Kidney (tissue), 14 donors: ENCODE measurements around the gene LRCH3. TPM values are rescaled to one million over a fixed set of nuclear protein-coding genes. Genes with fewer than 3 reads are reported as not detected.

Source experiments
- DNase-seq, 5 donors: peaks; one replicate each; pipeline ENCODE4 v3.0.0-alpha.2; 2013 to 2020
- FAIRE-seq: peaks from 2 replicates; lab custom pipeline; 2012; peaks lifted over from hg19 to GRCh38; lab: Jason Lieb, UNC
- H3K27ac ChIP-seq, 2 donors: one replicate each; pipeline ENCODE4 v1.7.0; 2013; ENCODE audit warnings: low read depth in 2 of 2, low read length in 2 of 2, inconsistent platforms in 1 of 2
- H3K27me3 ChIP-seq: one replicate; pipeline ENCODE4 v1.7.1; 2013; ENCODE audit warnings: low read length, inconsistent platforms; ENCODE audit not compliant: control insufficient read depth, insufficient read depth
- H3K36me3 ChIP-seq, 3 donors: one replicate each; pipeline versions ENCODE4 v1.7.0 to v1.7.1; 2013; ENCODE audit warnings: low read length in 3 of 3, control low read depth in 1 of 3, inconsistent platforms in 1 of 3; ENCODE audit not compliant: insufficient read depth in 3 of 3, control insufficient read depth in 2 of 3
- H3K4me1 ChIP-seq, 3 donors: one replicate each; pipeline versions ENCODE4 v1.7.0 to v1.7.1; 2013; ENCODE audit warnings: low read length in 3 of 3, inconsistent platforms in 1 of 3, low read depth in 1 of 3; ENCODE audit not compliant: control insufficient read depth in 2 of 3, insufficient read depth in 2 of 3
- H3K4me3 ChIP-seq, 3 donors: one replicate each; pipeline versions ENCODE4 v1.7.0 to v1.8.1; 2013; ENCODE audit warnings: low read length in 3 of 3, control low read depth in 1 of 3, inconsistent platforms in 1 of 3
- H3K9ac ChIP-seq, 3 donors: one replicate each; pipeline versions ENCODE4 v1.7.0 to v1.7.1; 2013; ENCODE audit warnings: low read length in 3 of 3, control low read depth in 1 of 3, inconsistent platforms in 1 of 3
- H3K9me3 ChIP-seq, 3 donors: one replicate each; pipeline versions ENCODE4 v1.7.0 to v1.7.1; 2013; ENCODE audit warnings: low read length in 3 of 3, control low read depth in 1 of 3, inconsistent platforms in 1 of 3; ENCODE audit not compliant: control insufficient read depth in 2 of 3, insufficient read depth in 1 of 3
- CTCF ChIP-seq: IDR thresholded peaks from 3 replicates; pipeline ENCODE4 v1.5.1; 2012; ENCODE audit warnings: mild to moderate bottlenecking, moderate library complexity, borderline replicate concordance; ENCODE audit not compliant: insufficient read depth; ENCODE audit errors: extremely low read depth
- intact Hi-C: fragments of 100-400 bp; cut with DNase I; formaldehyde crosslinking; loops from one replicate; pipeline ENCODE4 v1.11.1; 2022
- polyA plus RNA-seq: library from polyadenylated mRNA; stranded (reverse); fragments of 350-450 nt; fragmentation: Illumina TruSeq; extraction: RNeasy Lipid Tissue Mini Kit (QIAGEN cat#74804); gene quantifications from one replicate; pipeline ENCODE4 v1.2.3, GENCODE V29; 2014; ENCODE audit warnings: low read depth, low replicate concordance; ENCODE audit not compliant: insufficient read depth
- total RNA-seq: library from RNA; stranded (reverse); fragmentation: NEBNext Ultra II Directional; extraction: Animal tissue kit (Norgen Biotek cat#: 25700); gene quantifications from one replicate; pipeline ENCODE4 v1.2.1, GENCODE V29; 2021
- donor health status: control.
- donor health status: control.
- donor health status: control.
- donor health status: control.
- donor health status: control.
- donor health status: DM: yes; HTN: yes; CAD: no.
- donor health status: Normal renal cell carcinoma (clear cell type).

The LRCH3 gene
- total and polyA plus RNA-seq, 2 donors from 2014 or later, result 11.6 to 52.0 TPM

- H3K4me3 ChIP-seq, result no peak overlapping the region
- no peak overlapping the region for H3K9ac ChIP-seq
- no peak for TF ChIP-seq CTCF
- FAIRE-seq (no peak), DNase-seq (no peak)
- intact Hi-C loops, result no loop called here
- H3K9me3 ChIP-seq, result no peaks in the 10 kb centered on the region
- peaks cover 7 to 39% (median 19%) of the 10 kb centered on the region in 3 donors for H3K36me3 ChIP-seq
- no peaks in the 10 kb centered on the region for H3K27me3 ChIP-seq
- H3K4me1 ChIP-seq, result no peaks in the 10 kb centered on the region
- H3K27ac ChIP-seq, result no peak overlapping the region
These were observed 39.4 kb downstream of the LRCH3 start for GRCh38 chr3:197830308-197830966.

DNA sequence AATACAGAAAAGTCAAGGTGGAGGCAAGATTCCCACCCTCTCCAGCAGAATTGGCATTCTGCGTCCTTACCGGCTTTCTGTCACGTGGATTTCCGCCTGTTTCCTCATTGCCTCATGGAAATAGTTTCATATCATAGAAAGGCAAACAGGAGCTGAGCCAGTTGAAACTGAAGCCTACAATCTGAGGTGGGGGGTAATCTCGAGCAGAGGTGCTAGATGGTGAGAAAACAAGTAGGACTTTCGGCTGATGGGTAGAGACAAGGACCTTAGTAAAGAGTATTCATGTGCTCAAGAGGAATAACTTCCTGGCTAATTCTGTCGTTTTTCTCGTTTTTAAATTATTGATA is 39.9 kb downstream of the LRCH3 start:
- H3K4me1 ChIP-seq, result no peaks in the 10 kb centered on the region
- no peaks in the 10 kb centered on the region for H3K27me3 ChIP-seq
- H3K9ac ChIP-seq, result no peak overlapping the region
- peaks cover 9 to 41% (median 19%) of the 10 kb centered on the region in 3 donors for H3K36me3 ChIP-seq
- intact Hi-C loops, result no loop called here
- no peaks in the 10 kb centered on the region for H3K9me3 ChIP-seq
- TF ChIP-seq CTCF, result no peak
- H3K27ac ChIP-seq, result no peak overlapping the region
- no peak overlapping the region for H3K4me3 ChIP-seq
- DNase-seq, result no peak
- FAIRE-seq, result no peak

DNA sequence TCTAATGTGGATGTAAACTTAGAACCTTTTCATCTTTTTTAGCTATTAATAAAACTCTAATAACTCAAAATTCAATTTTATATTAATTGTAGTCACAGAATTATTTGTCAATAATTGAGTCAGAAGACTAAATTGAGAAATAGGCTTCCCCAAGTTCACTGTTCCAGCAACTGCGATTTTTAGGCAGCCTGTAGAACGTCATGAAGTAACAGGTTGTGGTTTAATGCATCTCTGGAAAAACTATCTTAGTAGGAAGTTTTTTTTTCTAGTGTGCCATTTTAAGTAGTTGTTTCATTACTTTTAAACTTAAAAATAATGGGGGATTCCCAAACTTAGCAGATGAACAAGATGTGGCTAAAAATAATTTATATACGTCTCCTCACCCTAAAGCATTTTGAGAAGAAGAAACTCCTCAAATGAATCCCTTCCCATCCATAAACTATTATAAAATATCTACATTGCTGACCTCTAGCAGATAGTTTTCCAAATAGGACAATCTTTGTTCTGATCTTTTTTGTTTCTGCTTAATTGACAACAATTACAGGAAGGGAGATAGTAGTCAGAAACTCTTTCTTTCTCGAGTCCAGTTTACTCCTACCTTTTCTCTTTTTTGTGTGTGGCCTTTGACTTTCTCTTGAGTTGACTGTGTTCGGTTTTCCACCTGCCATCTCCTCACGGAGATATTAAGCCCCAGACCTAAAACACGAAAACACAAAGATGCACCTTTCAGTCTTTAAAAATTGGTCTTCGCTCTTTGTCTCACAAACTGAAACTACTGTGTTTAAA is 43.1 kb downstream of the LRCH3 start:
- Histone ChIP-seq H3K36me3 (peaks cover 4 to 34% (median 10%) of the 10 kb centered on the region in 3 donors), H3K27ac (no peak overlapping the region), H3K9ac (no peak overlapping the region), H3K4me1 (no peaks in the 10 kb centered on the region), H3K4me3 (no peak overlapping the region), H3K27me3 (no peaks in the 10 kb centered on the region), H3K9me3 (no peaks in the 10 kb centered on the region)
- DNase-seq (no peak), FAIRE-seq (no peak)
- intact Hi-C loops, result no loop called here
- TF ChIP-seq CTCF, result no peak
